Measurements from ENCODE around the gene CADM3.

DNA sequence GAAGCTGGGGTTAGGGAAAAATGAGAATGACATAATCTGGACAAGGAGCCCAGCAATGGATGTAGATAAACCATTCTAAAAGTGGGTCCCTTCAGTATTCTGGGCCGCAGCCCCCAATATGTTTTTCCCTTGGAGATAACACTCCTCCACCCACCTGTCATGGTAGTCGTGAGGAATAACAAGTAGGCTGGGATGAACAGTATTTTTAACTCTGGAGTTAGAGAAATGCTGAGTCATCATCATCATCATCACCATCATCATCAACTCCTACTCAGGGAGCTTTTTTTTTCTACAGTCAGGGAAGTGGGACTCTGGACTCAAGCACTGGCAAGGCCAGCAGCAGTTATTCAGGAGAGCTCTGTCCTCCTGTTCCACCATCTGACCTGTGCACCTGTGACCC, 12.8 kb downstream of the CADM3 start:
- TF ChIP-seq, protein P1, sequence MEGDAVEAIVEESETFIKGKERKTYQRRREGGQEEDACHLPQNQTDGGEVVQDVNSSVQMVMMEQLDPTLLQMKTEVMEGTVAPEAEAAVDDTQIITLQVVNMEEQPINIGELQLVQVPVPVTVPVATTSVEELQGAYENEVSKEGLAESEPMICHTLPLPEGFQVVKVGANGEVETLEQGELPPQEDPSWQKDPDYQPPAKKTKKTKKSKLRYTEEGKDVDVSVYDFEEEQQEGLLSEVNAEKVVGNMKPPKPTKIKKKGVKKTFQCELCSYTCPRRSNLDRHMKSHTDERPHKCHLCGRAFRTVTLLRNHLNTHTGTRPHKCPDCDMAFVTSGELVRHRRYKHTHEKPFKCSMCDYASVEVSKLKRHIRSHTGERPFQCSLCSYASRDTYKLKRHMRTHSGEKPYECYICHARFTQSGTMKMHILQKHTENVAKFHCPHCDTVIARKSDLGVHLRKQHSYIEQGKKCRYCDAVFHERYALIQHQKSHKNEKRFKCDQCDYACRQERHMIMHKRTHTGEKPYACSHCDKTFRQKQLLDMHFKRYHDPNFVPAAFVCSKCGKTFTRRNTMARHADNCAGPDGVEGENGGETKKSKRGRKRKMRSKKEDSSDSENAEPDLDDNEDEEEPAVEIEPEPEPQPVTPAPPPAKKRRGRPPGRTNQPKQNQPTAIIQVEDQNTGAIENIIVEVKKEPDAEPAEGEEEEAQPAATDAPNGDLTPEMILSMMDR (conservative IDR thresholded peaks at IDR 0.05; ENCODE audit: low read length): no peak
- no peak for TF ChIP-seq EZH2phosphoT487 (IDR thresholded peaks at IDR 0.05; ENCODE audit: borderline replicate concordance, low read depth, low read length)

Measured in OCI-LY7 (cell line).